ENCODE measurements around the gene ZNF451. TPM values are rescaled to one million over a fixed set of nuclear protein-coding genes. Genes with fewer than 3 reads are reported as not detected.

The ZNF451 gene
- total RNA-seq, 1 donor from 2014 or later, result 56.9 TPM

GRCh38 chr6:57142178-57142525, 52.2 kb downstream of the ZNF451 start:
- Histone ChIP-seq H3K9me3 (ENCODE audit: control insufficient read depth in 3 of 3, low read length in 3 of 3) (no peaks in the 10 kb centered on the region), H3K4me1 (ENCODE audit: control insufficient read depth in 3 of 3, insufficient read depth in 3 of 3, low read length in 3 of 3) (no peaks in the 10 kb centered on the region), H3K4me3 (ENCODE audit: low read length in 3 of 3) (no peak overlapping the region), H3K9ac (ENCODE audit: low read depth in 1 of 3, low read length in 3 of 3) (no peak overlapping the region), H3K27me3 (ENCODE audit: control insufficient read depth in 3 of 3, insufficient read depth in 3 of 3, low read length in 3 of 3) (no peaks in the 10 kb centered on the region), H3K36me3 (ENCODE audit: control insufficient read depth in 3 of 3, insufficient read depth in 3 of 3, low read length in 3 of 3) (peaks cover 9 to 20% (median 16%) of the 10 kb centered on the region in 3 donors), H3K27ac (ENCODE audit: low read depth, low read length) (no peak overlapping the region)

- Histone ChIP-seq H3K4me3 (ENCODE audit: low read length in 3 of 3) (no peak overlapping the region), H3K4me1 (ENCODE audit: control insufficient read depth in 3 of 3, insufficient read depth in 3 of 3, low read length in 3 of 3) (no peaks in the 10 kb centered on the region), H3K9ac (ENCODE audit: low read depth in 1 of 3, low read length in 3 of 3) (no peak overlapping the region), H3K27ac (ENCODE audit: low read depth, low read length) (no peak overlapping the region), H3K9me3 (ENCODE audit: control insufficient read depth in 3 of 3, low read length in 3 of 3) (no peaks in the 10 kb centered on the region), H3K36me3 (ENCODE audit: control insufficient read depth in 3 of 3, insufficient read depth in 3 of 3, low read length in 3 of 3) (peaks cover 20 to 30% (median 30%) of the 10 kb centered on the region in 3 donors), H3K27me3 (ENCODE audit: control insufficient read depth in 3 of 3, insufficient read depth in 3 of 3, low read length in 3 of 3) (no peaks in the 10 kb centered on the region)
Measured at GRCh38 chr6:57143690-57144089, 53.7 kb downstream of the ZNF451 start.

- H3K9ac ChIP-seq (ENCODE audit: low read depth in 1 of 3, low read length in 3 of 3), result no peak overlapping the region
- H3K9me3 ChIP-seq (ENCODE audit: control insufficient read depth in 3 of 3, low read length in 3 of 3), result no peaks in the 10 kb centered on the region
- H3K4me3 ChIP-seq (ENCODE audit: low read length in 3 of 3), result no peak overlapping the region
- peaks cover 15 to 29% (median 24%) of the 10 kb centered on the region in 3 donors for H3K36me3 ChIP-seq (ENCODE audit: control insufficient read depth in 3 of 3, insufficient read depth in 3 of 3, low read length in 3 of 3)
- H3K4me1 ChIP-seq (ENCODE audit: control insufficient read depth in 3 of 3, insufficient read depth in 3 of 3, low read length in 3 of 3), result no peaks in the 10 kb centered on the region
- no peaks in the 10 kb centered on the region for H3K27me3 ChIP-seq (ENCODE audit: control insufficient read depth in 3 of 3, insufficient read depth in 3 of 3, low read length in 3 of 3)
- H3K27ac ChIP-seq (ENCODE audit: low read depth, low read length), result no peak overlapping the region
Measured at GRCh38 chr6:57147401-57147800, 57.4 kb downstream of the ZNF451 start.

GRCh38 chr6:57147955-57148858, 58.2 kb downstream of the ZNF451 start:
- H3K9ac ChIP-seq (ENCODE audit: low read depth in 1 of 3, low read length in 3 of 3), result no peak overlapping the region
- no peaks in the 10 kb centered on the region for H3K27me3 ChIP-seq (ENCODE audit: control insufficient read depth in 3 of 3, insufficient read depth in 3 of 3, low read length in 3 of 3)
- peaks cover 12 to 31% (median 22%) of the 10 kb centered on the region in 3 donors for H3K36me3 ChIP-seq (ENCODE audit: control insufficient read depth in 3 of 3, insufficient read depth in 3 of 3, low read length in 3 of 3)
- H3K4me3 ChIP-seq (ENCODE audit: low read length in 3 of 3), result no peak overlapping the region
- no peaks in the 10 kb centered on the region for H3K4me1 ChIP-seq (ENCODE audit: control insufficient read depth in 3 of 3, insufficient read depth in 3 of 3, low read length in 3 of 3)
- no peaks in the 10 kb centered on the region for H3K9me3 ChIP-seq (ENCODE audit: control insufficient read depth in 3 of 3, low read length in 3 of 3)
- H3K27ac ChIP-seq (ENCODE audit: low read depth, low read length), result no peak overlapping the region

- Histone ChIP-seq H3K4me1 (ENCODE audit: control insufficient read depth in 3 of 3, insufficient read depth in 3 of 3, low read length in 3 of 3) (no peaks in the 10 kb centered on the region), H3K27ac (ENCODE audit: low read depth, low read length) (no peak overlapping the region), H3K9ac (ENCODE audit: low read depth in 1 of 3, low read length in 3 of 3) (no peak overlapping the region), H3K9me3 (ENCODE audit: control insufficient read depth in 3 of 3, low read length in 3 of 3) (no peaks in the 10 kb centered on the region), H3K4me3 (ENCODE audit: low read length in 3 of 3) (no peak overlapping the region), H3K27me3 (ENCODE audit: control insufficient read depth in 3 of 3, insufficient read depth in 3 of 3, low read length in 3 of 3) (no peaks in the 10 kb centered on the region), H3K36me3 (ENCODE audit: control insufficient read depth in 3 of 3, insufficient read depth in 3 of 3, low read length in 3 of 3) (peaks cover 4 to 21% (median 14%) of the 10 kb centered on the region in 3 donors)
Measured at GRCh38 chr6:57158658-57159057, 68.7 kb downstream of the ZNF451 start.

GRCh38 chr6:57159127-57159526, 69.1 kb downstream of the ZNF451 start:
- H3K36me3 ChIP-seq (ENCODE audit: control insufficient read depth in 3 of 3, insufficient read depth in 3 of 3, low read length in 3 of 3), result peaks cover 2 to 17% (median 10%) of the 10 kb centered on the region in 3 donors
- no peaks in the 10 kb centered on the region for H3K27me3 ChIP-seq (ENCODE audit: control insufficient read depth in 3 of 3, insufficient read depth in 3 of 3, low read length in 3 of 3)
- no peak overlapping the region for H3K27ac ChIP-seq (ENCODE audit: low read depth, low read length)
- no peaks in the 10 kb centered on the region for H3K4me1 ChIP-seq (ENCODE audit: control insufficient read depth in 3 of 3, insufficient read depth in 3 of 3, low read length in 3 of 3)
- H3K4me3 ChIP-seq (ENCODE audit: low read length in 3 of 3), result no peak overlapping the region
- H3K9me3 ChIP-seq (ENCODE audit: control insufficient read depth in 3 of 3, low read length in 3 of 3), result no peaks in the 10 kb centered on the region
- no peak overlapping the region for H3K9ac ChIP-seq (ENCODE audit: low read depth in 1 of 3, low read length in 3 of 3)

GRCh38 chr6:57162028-57162427, 72.0 kb downstream of the ZNF451 start:
- Histone ChIP-seq H3K36me3 (ENCODE audit: control insufficient read depth in 3 of 3, insufficient read depth in 3 of 3, low read length in 3 of 3) (peaks cover 9 to 14% (median 10%) of the 10 kb centered on the region in 3 donors), H3K9me3 (ENCODE audit: control insufficient read depth in 3 of 3, low read length in 3 of 3) (peaks cover 0 to 2% (median 0%) of the 10 kb centered on the region in 3 donors), H3K4me1 (ENCODE audit: control insufficient read depth in 3 of 3, insufficient read depth in 3 of 3, low read length in 3 of 3) (no peaks in the 10 kb centered on the region), H3K9ac (ENCODE audit: low read depth in 1 of 3, low read length in 3 of 3) (no peak overlapping the region), H3K27me3 (ENCODE audit: control insufficient read depth in 3 of 3, insufficient read depth in 3 of 3, low read length in 3 of 3) (no peaks in the 10 kb centered on the region), H3K4me3 (ENCODE audit: low read length in 3 of 3) (no peak overlapping the region), H3K27ac (ENCODE audit: low read depth, low read length) (no peak overlapping the region)

- Histone ChIP-seq H3K9ac (ENCODE audit: low read depth in 1 of 3, low read length in 3 of 3) (no peak overlapping the region), H3K27ac (ENCODE audit: low read depth, low read length) (no peak overlapping the region), H3K4me3 (ENCODE audit: low read length in 3 of 3) (no peak overlapping the region), H3K4me1 (ENCODE audit: control insufficient read depth in 3 of 3, insufficient read depth in 3 of 3, low read length in 3 of 3) (no peaks in the 10 kb centered on the region), H3K9me3 (ENCODE audit: control insufficient read depth in 3 of 3, low read length in 3 of 3) (peaks cover 0 to 2% (median 0%) of the 10 kb centered on the region in 3 donors), H3K27me3 (ENCODE audit: control insufficient read depth in 3 of 3, insufficient read depth in 3 of 3, low read length in 3 of 3) (no peaks in the 10 kb centered on the region), H3K36me3 (ENCODE audit: control insufficient read depth in 3 of 3, insufficient read depth in 3 of 3, low read length in 3 of 3) (peaks cover 9 to 14% (median 10%) of the 10 kb centered on the region in 3 donors)
Measured at GRCh38 chr6:57162516-57162915, 72.5 kb downstream of the ZNF451 start.

GRCh38 chr6:57163956-57164355, 74.0 kb downstream of the ZNF451 start:
- Histone ChIP-seq H3K36me3 (ENCODE audit: control insufficient read depth in 3 of 3, insufficient read depth in 3 of 3, low read length in 3 of 3) (peaks cover 9 to 10% (median 9%) of the 10 kb centered on the region in 3 donors), H3K4me3 (ENCODE audit: low read length in 3 of 3) (no peak overlapping the region), H3K27ac (ENCODE audit: low read depth, low read length) (no peak overlapping the region), H3K9ac (ENCODE audit: low read depth in 1 of 3, low read length in 3 of 3) (no peak overlapping the region), H3K27me3 (ENCODE audit: control insufficient read depth in 3 of 3, insufficient read depth in 3 of 3, low read length in 3 of 3) (no peaks in the 10 kb centered on the region), H3K9me3 (ENCODE audit: control insufficient read depth in 3 of 3, low read length in 3 of 3) (peaks cover 0 to 2% (median 0%) of the 10 kb centered on the region in 3 donors), H3K4me1 (ENCODE audit: control insufficient read depth in 3 of 3, insufficient read depth in 3 of 3, low read length in 3 of 3) (no peaks in the 10 kb centered on the region)

- Histone ChIP-seq H3K27me3 (ENCODE audit: control insufficient read depth in 3 of 3, insufficient read depth in 3 of 3, low read length in 3 of 3) (no peaks in the 10 kb centered on the region), H3K9ac (ENCODE audit: low read depth in 1 of 3, low read length in 3 of 3) (no peak overlapping the region), H3K27ac (ENCODE audit: low read depth, low read length) (no peak overlapping the region), H3K4me3 (ENCODE audit: low read length in 3 of 3) (no peak overlapping the region), H3K36me3 (ENCODE audit: control insufficient read depth in 3 of 3, insufficient read depth in 3 of 3, low read length in 3 of 3) (peaks cover 9 to 10% (median 9%) of the 10 kb centered on the region in 3 donors), H3K4me1 (ENCODE audit: control insufficient read depth in 3 of 3, insufficient read depth in 3 of 3, low read length in 3 of 3) (no peaks in the 10 kb centered on the region), H3K9me3 (ENCODE audit: control insufficient read depth in 3 of 3, low read length in 3 of 3) (peaks cover 0 to 2% (median 0%) of the 10 kb centered on the region in 3 donors)
Measured at GRCh38 chr6:57165080-57165479, 75.1 kb downstream of the ZNF451 start.

Data from skeletal muscle tissue (tissue), 4 donors.